ENCODE results near the gene GRIN1. TPM values are rescaled to one million over a fixed set of nuclear protein-coding genes. Genes with fewer than 3 reads are reported as not detected.

Gene GRIN1
- total and polyA plus RNA-seq, 4 donors: 0.06 to 0.51 (median 0.34) TPM

- Histone ChIP-seq H3K4me3 (no peak overlapping the region), H3K9me3 (ENCODE audit: control insufficient read depth in 4 of 4, insufficient read depth in 3 of 4, low read length in 3 of 4) (no peaks in the 10 kb centered on the region), H3K9ac (ENCODE audit: insufficient read depth in 1 of 2, low read length in 2 of 2) (no peak overlapping the region), H3K27me3 (ENCODE audit: control insufficient read depth in 3 of 3, insufficient read depth in 3 of 3, low read length in 2 of 3) (peaks cover 0 to 11% (median 10%) of the 10 kb centered on the region in 3 donors), H3K27ac (ENCODE audit: low read depth in 1 of 2, low read length in 1 of 2) (no peak overlapping the region), H3K4me1 (ENCODE audit: control insufficient read depth in 5 of 5, insufficient read depth in 5 of 5, low read length in 5 of 5) (peaks cover 0 to 5% (median 0%) of the 10 kb centered on the region in 5 donors), H3K36me3 (ENCODE audit: control insufficient read depth in 4 of 4, insufficient read depth in 4 of 4, low read length in 4 of 4) (peaks cover 0 to 26% (median 2%) of the 10 kb centered on the region in 4 donors)
- DNase-seq: no peak
- ATAC-seq (ENCODE audit: insufficient read depth, low FRiP score): no peak
- TF ChIP-seq, protein P1, sequence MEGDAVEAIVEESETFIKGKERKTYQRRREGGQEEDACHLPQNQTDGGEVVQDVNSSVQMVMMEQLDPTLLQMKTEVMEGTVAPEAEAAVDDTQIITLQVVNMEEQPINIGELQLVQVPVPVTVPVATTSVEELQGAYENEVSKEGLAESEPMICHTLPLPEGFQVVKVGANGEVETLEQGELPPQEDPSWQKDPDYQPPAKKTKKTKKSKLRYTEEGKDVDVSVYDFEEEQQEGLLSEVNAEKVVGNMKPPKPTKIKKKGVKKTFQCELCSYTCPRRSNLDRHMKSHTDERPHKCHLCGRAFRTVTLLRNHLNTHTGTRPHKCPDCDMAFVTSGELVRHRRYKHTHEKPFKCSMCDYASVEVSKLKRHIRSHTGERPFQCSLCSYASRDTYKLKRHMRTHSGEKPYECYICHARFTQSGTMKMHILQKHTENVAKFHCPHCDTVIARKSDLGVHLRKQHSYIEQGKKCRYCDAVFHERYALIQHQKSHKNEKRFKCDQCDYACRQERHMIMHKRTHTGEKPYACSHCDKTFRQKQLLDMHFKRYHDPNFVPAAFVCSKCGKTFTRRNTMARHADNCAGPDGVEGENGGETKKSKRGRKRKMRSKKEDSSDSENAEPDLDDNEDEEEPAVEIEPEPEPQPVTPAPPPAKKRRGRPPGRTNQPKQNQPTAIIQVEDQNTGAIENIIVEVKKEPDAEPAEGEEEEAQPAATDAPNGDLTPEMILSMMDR (IDR thresholded peaks at IDR 0.05; ENCODE audit: control extremely low read depth, extremely low read depth): no peak
- 43 to 61% methylated on average over 34 of the region's 34 CpGs for WGBS, 2 donors
Observed at GRCh38 chr9:137174722-137175293, 35.9 kb downstream of the GRIN1 start.

GRCh38 chr9:137175345-137175961 lies 36.5 kb downstream of the GRIN1 start:
- WGBS, 2 donors: 37 to 51% methylated on average over 33 of the region's 33 CpGs
- H3K9me3 ChIP-seq (ENCODE audit: control insufficient read depth in 4 of 4, insufficient read depth in 3 of 4, low read length in 3 of 4): no peaks in the 10 kb centered on the region
- H3K27ac ChIP-seq (ENCODE audit: low read depth in 1 of 2, low read length in 1 of 2): no peak overlapping the region
- peaks cover 0 to 5% (median 0%) of the 10 kb centered on the region in 5 donors for H3K4me1 ChIP-seq (ENCODE audit: control insufficient read depth in 5 of 5, insufficient read depth in 5 of 5, low read length in 5 of 5)
- H3K9ac ChIP-seq (ENCODE audit: insufficient read depth in 1 of 2, low read length in 2 of 2): no peak overlapping the region
- H3K36me3 ChIP-seq (ENCODE audit: control insufficient read depth in 4 of 4, insufficient read depth in 4 of 4, low read length in 4 of 4): peaks cover 0 to 32% (median 2%) of the 10 kb centered on the region in 4 donors
- DNase-seq (no peak), ATAC-seq (ENCODE audit: insufficient read depth, low FRiP score) (no peak)
- TF ChIP-seq, protein P1 (IDR thresholded peaks at IDR 0.05; ENCODE audit: control extremely low read depth, extremely low read depth): no peak
- H3K27me3 ChIP-seq (ENCODE audit: control insufficient read depth in 3 of 3, insufficient read depth in 3 of 3, low read length in 2 of 3): peaks cover 0 to 7% (median 6%) of the 10 kb centered on the region in 3 donors
- no peak overlapping the region for H3K4me3 ChIP-seq

DNA sequence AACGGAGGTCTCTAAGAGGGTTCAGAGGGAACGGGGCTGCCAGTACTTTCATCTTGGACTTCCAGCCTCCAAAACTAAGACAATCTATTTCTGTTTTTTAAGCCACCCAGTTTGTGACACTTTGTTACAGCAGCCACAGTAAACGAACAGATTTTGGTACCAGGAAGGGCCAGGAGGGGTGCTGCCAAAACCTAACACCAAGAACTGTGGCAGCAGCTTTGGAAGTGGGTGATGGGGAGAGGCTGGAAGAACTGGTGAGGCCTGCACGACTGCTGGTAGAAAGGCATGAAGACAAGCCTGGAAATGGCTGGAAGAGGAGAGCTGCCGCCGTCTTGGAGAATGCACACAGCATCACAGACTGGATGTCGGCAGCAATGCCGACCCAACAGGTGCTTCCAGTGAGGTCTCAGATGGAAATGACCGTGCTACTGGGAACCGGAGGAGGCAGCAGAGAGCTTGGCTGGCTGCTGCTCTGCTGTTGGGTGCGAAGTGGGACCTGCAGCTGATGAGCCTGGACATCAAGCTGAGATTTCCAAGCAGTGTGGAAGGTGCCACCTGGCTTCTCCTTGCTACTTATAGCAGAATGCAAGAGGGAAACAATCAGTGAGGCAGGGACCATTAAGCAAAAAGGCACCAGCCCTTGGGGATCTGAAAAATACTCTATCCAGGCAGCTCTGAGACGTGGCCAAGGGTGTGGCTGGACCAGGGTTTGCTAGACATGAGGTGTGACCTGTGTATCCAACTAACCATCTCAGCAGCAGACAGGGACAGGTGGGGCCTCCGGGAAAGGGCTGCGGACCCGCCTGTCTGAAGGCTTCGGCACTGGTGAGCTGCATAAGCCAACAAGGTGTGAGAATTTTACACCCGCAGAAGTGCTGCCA lies 37.6 kb downstream of the GRIN1 start:
- Histone ChIP-seq H3K36me3 (ENCODE audit: control insufficient read depth in 4 of 4, insufficient read depth in 4 of 4, low read length in 4 of 4) (peaks cover 0 to 43% (median 7%) of the 10 kb centered on the region in 4 donors), H3K27me3 (ENCODE audit: control insufficient read depth in 3 of 3, insufficient read depth in 3 of 3, low read length in 2 of 3) (no peaks in the 10 kb centered on the region), H3K9ac (ENCODE audit: insufficient read depth in 1 of 2, low read length in 2 of 2) (no peak overlapping the region), H3K27ac (ENCODE audit: low read depth in 1 of 2, low read length in 1 of 2) (no peak overlapping the region), H3K4me1 (ENCODE audit: control insufficient read depth in 5 of 5, insufficient read depth in 5 of 5, low read length in 5 of 5) (peaks cover 0 to 5% (median 0%) of the 10 kb centered on the region in 5 donors), H3K9me3 (ENCODE audit: control insufficient read depth in 4 of 4, insufficient read depth in 3 of 4, low read length in 3 of 4) (no peaks in the 10 kb centered on the region), H3K4me3 (no peak overlapping the region)
- TF ChIP-seq, protein P1 (IDR thresholded peaks at IDR 0.05; ENCODE audit: control extremely low read depth, extremely low read depth): no peak
- 60 to 62% methylated on average over 17 of the region's 17 CpGs for WGBS, 2 donors
- no peak for ATAC-seq (ENCODE audit: insufficient read depth, low FRiP score)
- no peak for DNase-seq
